OCI-LY7 (cell line): ENCODE data around the gene PTPRT. TPM values are rescaled to one million over a fixed set of nuclear protein-coding genes. Genes with fewer than 3 reads are reported as not detected.

Source experiments
- BruUV-seq: library from RNA; stranded (reverse); fragments of 400-500 nt; replicated peaks from 2 replicates; lab custom pipeline; 2021; lab: Mats Ljungman, UMichigan
- CTCF ChIA-PET: fragments of 300-600 bp; sonication (Branson Sonifier 250); formaldehyde crosslinking; loops from one replicate; lab custom pipeline; 2022; ENCODE audit warnings: antibody characterized with exemption; ENCODE audit not compliant: unreplicated experiment; lab: Charles Lee
- POLR2A ChIA-PET: fragments of 300-600 bp; sonication (Branson Sonifier 250); formaldehyde crosslinking; loops from one replicate; lab custom pipeline; 2022; ENCODE audit warnings: antibody characterized with exemption; lab: Charles Lee
- DNase-seq: peaks from one replicate; pipeline ENCODE4 v3.0.0-alpha.2; 2015; ENCODE audit warnings: low spot score
- H2AFZ ChIP-seq: fragments of 200-600 bp; sonication (generic), shearing (Covaris generic); 2 replicates; pipeline ENCODE4 v1.6.1; 2014; ENCODE audit warnings: mild to moderate bottlenecking, antibody characterized with exemption, low read length, moderate library complexity
- H3K27ac ChIP-seq: fragments of 200-600 bp; sonication (generic); 2 replicates; pipeline ENCODE4 v1.5.1; 2014; ENCODE audit warnings: mixed run types, low read depth, mild to moderate bottlenecking, moderate library complexity, low read length, inconsistent platforms; ENCODE audit not compliant: poor library complexity, severe bottlenecking
- H3K36me3 ChIP-seq: fragments of 200-600 bp; sonication (generic); 2 replicates; pipeline ENCODE4 v1.6.1; 2014; ENCODE audit warnings: mild to moderate bottlenecking, antibody characterized with exemption, low read length, moderate library complexity, mixed read lengths; ENCODE audit not compliant: insufficient read depth
- H3K4me1 ChIP-seq: fragments of 200-600 bp; sonication (generic); 2 replicates; pipeline ENCODE4 v1.5.1; 2014; ENCODE audit warnings: mild to moderate bottlenecking, low read length; ENCODE audit not compliant: insufficient read depth, poor library complexity, severe bottlenecking
- H3K4me2 ChIP-seq: fragments of 200-600 bp; sonication (generic); 2 replicates; pipeline ENCODE4 v1.6.1; 2014; ENCODE audit warnings: mild to moderate bottlenecking, low read length
- H3K4me3 ChIP-seq: fragments of 200-600 bp; sonication (generic); 2 replicates; pipeline ENCODE4 v1.5.1; 2014; ENCODE audit warnings: mild to moderate bottlenecking, low read depth, low read length; ENCODE audit not compliant: poor library complexity, severe bottlenecking
- H3K79me2 ChIP-seq: fragments of 200-600 bp; sonication (generic); 2 replicates; pipeline ENCODE4 v1.6.1; 2016; ENCODE audit warnings: low read depth, mild to moderate bottlenecking, low read length, moderate library complexity, mixed read lengths; ENCODE audit not compliant: insufficient read depth
- H3K9me2 ChIP-seq: fragments of 200-600 bp; sonication (generic); 2 replicates; pipeline ENCODE4 v1.6.1; 2016; ENCODE audit warnings: mild to moderate bottlenecking, low read length, mixed read lengths; ENCODE audit not compliant: insufficient read depth
- H3K9me3 ChIP-seq: fragments of 200-600 bp; sonication (generic); 2 replicates; pipeline ENCODE4 v1.6.1; 2014; ENCODE audit warnings: mild to moderate bottlenecking, mixed run types, low read length, mixed read lengths
- H4K20me1 ChIP-seq: fragments of 200-600 bp; sonication (generic); 2 replicates; pipeline ENCODE4 v1.6.1; 2014; ENCODE audit warnings: mild to moderate bottlenecking, antibody characterized with exemption, low read length, moderate library complexity, mixed read lengths; ENCODE audit not compliant: insufficient read depth
- CTCF ChIP-seq: fragments of 200-600 bp; sonication (generic); conservative IDR thresholded peaks from 2 replicates; pipeline ENCODE4 v1.5.1; 2014; ENCODE audit warnings: mild to moderate bottlenecking, antibody characterized with exemption, low read length, moderate library complexity, mixed read lengths
- EZH2phosphoT487 ChIP-seq: fragments of 200-600 bp; sonication (generic); IDR thresholded peaks from 2 replicates; pipeline ENCODE4 v1.6.1; 2018; ENCODE audit warnings: low read depth, borderline replicate concordance, mild to moderate bottlenecking, mixed run types, antibody characterized with exemption, low read length, moderate library complexity, mixed read lengths
- intact Hi-C: fragments of 100-400 bp; cut with micrococcal nuclease; formaldehyde crosslinking; loops from one replicate; pipeline ENCODE4 v1.10.0; 2022; ENCODE audit not compliant: unreplicated experiment
- total RNA-seq, 2 experiments: library from RNA; depleted of rRNA in 1 of 2; stranded (reverse); fragments of >200 nt in 1 of 2; shearing (Covaris generic) in 1 of 2; gene quantifications; 2 replicates each; pipeline ENCODE4 v1.2.3, GENCODE V29; 2014 to 2022

Gene PTPRT
- total RNA-seq, 2 experiments from 2014 or later = not detected

- no peak for DNase-seq
- no TSS peak for BruUV-seq
- TF ChIP-seq EZH2phosphoT487 (no peak), CTCF (no peak)
- H3K9me2 ChIP-seq = no peaks in the 10 kb centered on the region
- no peaks in the 10 kb centered on the region for H3K79me2 ChIP-seq
- H3K4me3 ChIP-seq = no peak overlapping the region
- intact Hi-C loops = no loop called here
- H2AFZ ChIP-seq = no peak overlapping the region
- CTCF ChIA-PET = no interaction called here
- no peak overlapping the region for H3K4me2 ChIP-seq
- H3K36me3 ChIP-seq = no peaks in the 10 kb centered on the region
- no peak overlapping the region for H3K27ac ChIP-seq
- H3K4me1 ChIP-seq = no peaks in the 10 kb centered on the region
- H3K9me3 ChIP-seq = no peaks in the 10 kb centered on the region
- POLR2A ChIA-PET = interaction anchor here (1.2 kb wide), 2 partner anchors 21 to 49 kb away, joined by 3 to 5 read pairs; no protein-coding TSS in a partner anchor
- H4K20me1 ChIP-seq = no peaks in the 10 kb centered on the region
These were observed 231.2 kb downstream of the PTPRT start for GRCh38 chr20:42958367-42959069.

- Histone ChIP-seq H3K36me3 (no peaks in the 10 kb centered on the region), H3K79me2 (no peaks in the 10 kb centered on the region), H3K4me1 (no peaks in the 10 kb centered on the region), H4K20me1 (no peaks in the 10 kb centered on the region), H3K9me2 (no peaks in the 10 kb centered on the region), H3K4me2 (no peak overlapping the region), H3K9me3 (no peaks in the 10 kb centered on the region), H3K27ac (no peak overlapping the region), H3K4me3 (no peak overlapping the region), H2AFZ (no peak overlapping the region)
- no peak for TF ChIP-seq EZH2phosphoT487
- TF ChIP-seq CTCF = no peak
- intact Hi-C loops = no loop called here
- DNase-seq = no peak
- BruUV-seq = no TSS peak
- POLR2A ChIA-PET = no interaction called here
- CTCF ChIA-PET = no interaction called here
These were observed 232.0 kb downstream of the PTPRT start for GRCh38 chr20:42957704-42958095.

DNA sequence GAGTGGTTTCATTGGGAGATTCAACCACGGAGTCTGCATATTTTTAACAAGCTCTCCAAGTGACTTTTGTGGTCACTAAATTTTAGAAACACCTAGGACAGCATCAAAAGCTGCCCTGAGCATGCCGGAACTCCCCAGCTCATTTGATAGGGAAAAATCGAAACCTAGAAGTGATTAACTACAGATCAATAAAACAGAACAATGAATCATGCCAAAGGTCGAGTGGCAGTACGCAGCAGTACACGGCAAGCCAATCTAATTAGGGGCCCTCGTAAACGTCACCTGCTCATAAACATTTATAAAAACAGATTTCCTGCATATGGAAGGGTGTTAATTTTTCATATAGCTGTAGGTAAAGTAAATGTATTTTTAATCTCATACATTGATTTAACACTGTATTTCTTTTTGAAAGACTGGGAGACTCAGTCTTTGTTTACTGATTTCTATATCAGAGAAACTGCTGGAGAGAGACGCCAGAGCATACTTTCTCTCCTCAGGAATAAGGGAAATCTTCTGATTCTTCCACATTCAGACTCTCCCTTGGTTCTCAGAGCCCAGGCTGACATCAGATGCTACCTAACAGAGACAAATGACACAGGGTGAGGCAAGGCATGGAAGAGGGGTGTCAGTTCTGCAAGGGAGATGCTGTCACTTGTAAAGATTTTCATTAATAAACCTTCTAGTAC is 232.5 kb downstream of the PTPRT start:
- no peak for TF ChIP-seq EZH2phosphoT487
- no peak for TF ChIP-seq CTCF
- DNase-seq = no peak
- Histone ChIP-seq H3K4me2 (no peak overlapping the region), H3K9me3 (no peaks in the 10 kb centered on the region), H2AFZ (no peak overlapping the region), H3K36me3 (no peaks in the 10 kb centered on the region), H3K4me3 (no peak overlapping the region), H3K4me1 (no peaks in the 10 kb centered on the region), H3K9me2 (no peaks in the 10 kb centered on the region), H4K20me1 (no peaks in the 10 kb centered on the region), H3K27ac (no peak overlapping the region), H3K79me2 (no peaks in the 10 kb centered on the region)
- no TSS peak for BruUV-seq
- intact Hi-C loops = no loop called here
- CTCF ChIA-PET = no interaction called here
- POLR2A ChIA-PET = no interaction called here
